Left colon (tissue), 2 donors: Measurements from ENCODE around the gene KRT23. TPM values are rescaled to one million over a fixed set of nuclear protein-coding genes. Genes with fewer than 3 reads are reported as not detected.
A peak's percentile ranks its signal among the peaks of the same experiment; 100 is the strongest.

ENCODE experiments used
- ATAC-seq: fragments of 200-7000 bp; cut with Tn5 transposase; one replicate; pipeline ENCODE4 v1.9.1; 2020; ENCODE audit warnings: mild to moderate bottlenecking, moderate library complexity
- DNase-seq, 2 donors: peaks; one replicate each; pipeline ENCODE4 v3.0.0-alpha.2; 2020
- intact Hi-C, 2 donors: fragments of 100-400 bp; cut with DNase I in 1 of 2; cut with micrococcal nuclease in 1 of 2; formaldehyde crosslinking; loops; one replicate each; pipeline versions ENCODE4 v1.11.2 to v1.14.0; 2022; cut with DNase I, micrococcal nuclease
- total RNA-seq, 2 donors: library from RNA; stranded (reverse); fragmentation: NEBNext Ultra II Directional; extraction: Animal tissue kit (Norgen Biotek cat#: 25700); gene quantifications; one replicate each; pipeline ENCODE4 v1.2.1, GENCODE V29; 2021
- donor health status: DM: no; HTN: no; CAD: no.
- donor health status: DM: yes; HTN: yes; CAD: no.

The KRT23 gene
- total RNA-seq, 2 donors from 2014 or later, result 0.28 TPM; not detected in 1

GRCh38 chr17:40915721-40916256 is 21.7 kb downstream of the KRT23 start:
- DNase-seq, result no peak
- intact Hi-C loops, result loop anchor here in 1 of 2 donors (10.0 kb wide), 1 partner anchor 729 kb away; no protein-coding TSS in a partner anchor
- ATAC-seq, result no peak

GRCh38 chr17:40915199-40915661 is 22.2 kb downstream of the KRT23 start:
- intact Hi-C loops, result loop anchor here in 1 of 2 donors (10.0 kb wide), 1 partner anchor 730 kb away; no protein-coding TSS in a partner anchor
- DNase-seq (no peak), ATAC-seq (no peak)

- ATAC-seq, result no peak
- intact Hi-C loops, result loop anchor here in 1 of 2 donors (10.0 kb wide), 1 partner anchor 731 kb away; no protein-coding TSS in a partner anchor
These were observed 23.2 kb downstream of the KRT23 start for GRCh38 chr17:40914075-40914855.

GRCh38 chr17:40912486-40913210 is 24.8 kb downstream of the KRT23 start:
- DNase-seq (no peak), ATAC-seq (no peak)
- intact Hi-C loops, result loop anchor here in 1 of 2 donors (10.0 kb wide), 1 partner anchor 732 kb away; no protein-coding TSS in a partner anchor

More at GRCh38 chr17:40914075-40914855, 23.2 kb downstream of the KRT23 start:
- DNase-seq, result no peak

GRCh38 chr17:40910441-40910841 is 27.0 kb downstream of the KRT23 start:
- DNase-seq (no peak), ATAC-seq (no peak)
- intact Hi-C loops, result loop anchor here in 1 of 2 donors (10.0 kb wide), 1 partner anchor 734 kb away; no protein-coding TSS in a partner anchor

- DNase-seq (no peak), ATAC-seq (no peak)
- intact Hi-C loops, result loop anchor here in 1 of 2 donors (5.0 to 10.0 kb wide), 4 partner anchors 418 to 755 kb away; no protein-coding TSS in a partner anchor
These were observed 27.7 kb downstream of the KRT23 start for GRCh38 chr17:40909755-40910154.

GRCh38 chr17:40909351-40909750 is 28.1 kb downstream of the KRT23 start:
- DNase-seq, result peak; percentile 56 to 78
- intact Hi-C loops, result loop anchor here in 1 of 2 donors (5.0 to 10.0 kb wide), 3 partner anchors 418 to 755 kb away; no protein-coding TSS in a partner anchor
- peak; percentile 78 for ATAC-seq

GRCh38 chr17:40906613-40907012 is 30.8 kb downstream of the KRT23 start:
- ATAC-seq (no peak), DNase-seq (no peak)
- intact Hi-C loops, result loop anchor here in 1 of 2 donors (5.0 to 10.0 kb wide), 3 partner anchors 421 to 758 kb away; no protein-coding TSS in a partner anchor

GRCh38 chr17:40905370-40905769 is 32.1 kb downstream of the KRT23 start:
- intact Hi-C loops, result loop anchor here in 1 of 2 donors (5.0 to 10.0 kb wide), 3 partner anchors 422 to 759 kb away; no protein-coding TSS in a partner anchor
- DNase-seq (peak in 1 of 2 donors; percentile 16), ATAC-seq (no peak)

GRCh38 chr17:40903129-40903847 is 34.2 kb downstream of the KRT23 start:
- peak; percentile 63 for ATAC-seq
- intact Hi-C loops, result loop anchor here in 1 of 2 donors (10.0 kb wide), 2 partner anchors 642 to 762 kb away; no protein-coding TSS in a partner anchor
- peak; percentile 50 to 73 for DNase-seq

GRCh38 chr17:40902498-40902897 is 34.9 kb downstream of the KRT23 start:
- DNase-seq (no peak), ATAC-seq (peak; percentile 1)
- intact Hi-C loops, result loop anchor here in 1 of 2 donors (10.0 kb wide), 2 partner anchors 642 to 762 kb away; no protein-coding TSS in a partner anchor

- peak; percentile 70 for ATAC-seq
- intact Hi-C loops, result loop anchor here in 1 of 2 donors (10.0 kb wide), 2 partner anchors 643 to 763 kb away; no protein-coding TSS in a partner anchor
These were observed 35.4 kb downstream of the KRT23 start for GRCh38 chr17:40901981-40902474.

GRCh38 chr17:40900809-40901356 is 36.6 kb downstream of the KRT23 start:
- DNase-seq (no peak), ATAC-seq (peak; percentile 27)

More at GRCh38 chr17:40901981-40902474, 35.4 kb downstream of the KRT23 start:
- DNase-seq, result peak; percentile 50 to 78

GRCh38 chr17:40896916-40897455 is 40.5 kb downstream of the KRT23 start:
- no peak for DNase-seq
- intact Hi-C loops, result no loop called here
- no peak for ATAC-seq

More at GRCh38 chr17:40900809-40901356, 36.6 kb downstream of the KRT23 start:
- intact Hi-C loops, result loop anchor here in 1 of 2 donors (10.0 kb wide), 2 partner anchors 644 to 764 kb away; no protein-coding TSS in a partner anchor

GRCh38 chr17:40895106-40895730 is 42.2 kb downstream of the KRT23 start:
- intact Hi-C loops, result no loop called here
- DNase-seq (no peak), ATAC-seq (no peak)

GRCh38 chr17:40888196-40888720 is 49.2 kb downstream of the KRT23 start:
- intact Hi-C loops, result no loop called here
- ATAC-seq (no peak), DNase-seq (no peak)
